ENCODE measurements around the gene FGF1. TPM values are rescaled to one million over a fixed set of nuclear protein-coding genes. Genes with fewer than 3 reads are reported as not detected.

Gene FGF1
- total and polyA plus RNA-seq, 2 donors from 2014 or later: 2.1 to 89.7 TPM

- intact Hi-C loops (cut with DNase I): no loop called here
Observed at GRCh38 chr5:142586552-142586951, 99.3 kb downstream of the FGF1 start.

GRCh38 chr5:142585451-142585850, 100.4 kb downstream of the FGF1 start:
- intact Hi-C loops (cut with DNase I): no loop called here
- H3K36me3 ChIP-seq (ENCODE audit: control insufficient read depth in 2 of 3, insufficient read depth in 3 of 3, low read length in 3 of 3): no peaks in the 10 kb centered on the region
- no peak for FAIRE-seq

More at GRCh38 chr5:142586552-142586951, 99.3 kb downstream of the FGF1 start:
- TF ChIP-seq, protein P1, sequence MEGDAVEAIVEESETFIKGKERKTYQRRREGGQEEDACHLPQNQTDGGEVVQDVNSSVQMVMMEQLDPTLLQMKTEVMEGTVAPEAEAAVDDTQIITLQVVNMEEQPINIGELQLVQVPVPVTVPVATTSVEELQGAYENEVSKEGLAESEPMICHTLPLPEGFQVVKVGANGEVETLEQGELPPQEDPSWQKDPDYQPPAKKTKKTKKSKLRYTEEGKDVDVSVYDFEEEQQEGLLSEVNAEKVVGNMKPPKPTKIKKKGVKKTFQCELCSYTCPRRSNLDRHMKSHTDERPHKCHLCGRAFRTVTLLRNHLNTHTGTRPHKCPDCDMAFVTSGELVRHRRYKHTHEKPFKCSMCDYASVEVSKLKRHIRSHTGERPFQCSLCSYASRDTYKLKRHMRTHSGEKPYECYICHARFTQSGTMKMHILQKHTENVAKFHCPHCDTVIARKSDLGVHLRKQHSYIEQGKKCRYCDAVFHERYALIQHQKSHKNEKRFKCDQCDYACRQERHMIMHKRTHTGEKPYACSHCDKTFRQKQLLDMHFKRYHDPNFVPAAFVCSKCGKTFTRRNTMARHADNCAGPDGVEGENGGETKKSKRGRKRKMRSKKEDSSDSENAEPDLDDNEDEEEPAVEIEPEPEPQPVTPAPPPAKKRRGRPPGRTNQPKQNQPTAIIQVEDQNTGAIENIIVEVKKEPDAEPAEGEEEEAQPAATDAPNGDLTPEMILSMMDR (IDR thresholded peaks at IDR 0.05; ENCODE audit: borderline replicate concordance, extremely low read depth, insufficient read depth): no peak
- H3K4me3 ChIP-seq (ENCODE audit: low read length in 3 of 3): no peak overlapping the region
- H3K27me3 ChIP-seq (ENCODE audit: control insufficient read depth, insufficient read depth, low read length): no peaks in the 10 kb centered on the region
- no peaks in the 10 kb centered on the region for H3K9me3 ChIP-seq (ENCODE audit: control insufficient read depth in 2 of 3, insufficient read depth in 1 of 3, low read length in 3 of 3)
- DNase-seq (no peak), FAIRE-seq (no peak)
- H3K4me1 ChIP-seq (ENCODE audit: control insufficient read depth in 2 of 3, insufficient read depth in 2 of 3, low read depth in 1 of 3, low read length in 3 of 3): no peaks in the 10 kb centered on the region
- H3K36me3 ChIP-seq (ENCODE audit: control insufficient read depth in 2 of 3, insufficient read depth in 3 of 3, low read length in 3 of 3): no peaks in the 10 kb centered on the region
- no peak overlapping the region for H3K27ac ChIP-seq (ENCODE audit: low read depth in 2 of 2, low read length in 2 of 2)
- no peak overlapping the region for H3K9ac ChIP-seq (ENCODE audit: low read length in 3 of 3)

GRCh38 chr5:142584891-142585290, 101.0 kb downstream of the FGF1 start:
- Histone ChIP-seq H3K4me1 (ENCODE audit: control insufficient read depth in 2 of 3, insufficient read depth in 2 of 3, low read depth in 1 of 3, low read length in 3 of 3) (no peaks in the 10 kb centered on the region), H3K27me3 (ENCODE audit: control insufficient read depth, insufficient read depth, low read length) (no peaks in the 10 kb centered on the region), H3K36me3 (ENCODE audit: control insufficient read depth in 2 of 3, insufficient read depth in 3 of 3, low read length in 3 of 3) (no peaks in the 10 kb centered on the region), H3K9me3 (ENCODE audit: control insufficient read depth in 2 of 3, insufficient read depth in 1 of 3, low read length in 3 of 3) (no peaks in the 10 kb centered on the region), H3K4me3 (ENCODE audit: low read length in 3 of 3) (no peak overlapping the region), H3K9ac (ENCODE audit: low read length in 3 of 3) (no peak overlapping the region), H3K27ac (ENCODE audit: low read depth in 2 of 2, low read length in 2 of 2) (no peak overlapping the region)
- TF ChIP-seq, protein P1 (IDR thresholded peaks at IDR 0.05; ENCODE audit: borderline replicate concordance, extremely low read depth, insufficient read depth): no peak
- intact Hi-C loops (cut with DNase I): no loop called here
- FAIRE-seq (no peak), DNase-seq (no peak)

More at GRCh38 chr5:142585451-142585850, 100.4 kb downstream of the FGF1 start:
- no peaks in the 10 kb centered on the region for H3K27me3 ChIP-seq (ENCODE audit: control insufficient read depth, insufficient read depth, low read length)
- H3K27ac ChIP-seq (ENCODE audit: low read depth in 2 of 2, low read length in 2 of 2): no peak overlapping the region
- no peak overlapping the region for H3K4me3 ChIP-seq (ENCODE audit: low read length in 3 of 3)
- H3K4me1 ChIP-seq (ENCODE audit: control insufficient read depth in 2 of 3, insufficient read depth in 2 of 3, low read depth in 1 of 3, low read length in 3 of 3): no peaks in the 10 kb centered on the region
- TF ChIP-seq, protein P1 (IDR thresholded peaks at IDR 0.05; ENCODE audit: borderline replicate concordance, extremely low read depth, insufficient read depth): no peak
- no peak overlapping the region for H3K9ac ChIP-seq (ENCODE audit: low read length in 3 of 3)
- H3K9me3 ChIP-seq (ENCODE audit: control insufficient read depth in 2 of 3, insufficient read depth in 1 of 3, low read length in 3 of 3): no peaks in the 10 kb centered on the region
- DNase-seq: no peak
